HG03139 (cell line): ENCODE results near the gene ZNF236.
"Not testable (repeated sequence)": the region's sequence is repeated elsewhere in the genome, so short reads cannot be mapped to it uniquely, and the experiment has no call there.

Experiments used
- ATAC-seq: cut with Tn5 transposase; IDR thresholded peaks from one replicate; pipeline ENCODE4 v1.9.1; 2021; ENCODE audit not compliant: unreplicated experiment

Gene ZNF236

DNA sequence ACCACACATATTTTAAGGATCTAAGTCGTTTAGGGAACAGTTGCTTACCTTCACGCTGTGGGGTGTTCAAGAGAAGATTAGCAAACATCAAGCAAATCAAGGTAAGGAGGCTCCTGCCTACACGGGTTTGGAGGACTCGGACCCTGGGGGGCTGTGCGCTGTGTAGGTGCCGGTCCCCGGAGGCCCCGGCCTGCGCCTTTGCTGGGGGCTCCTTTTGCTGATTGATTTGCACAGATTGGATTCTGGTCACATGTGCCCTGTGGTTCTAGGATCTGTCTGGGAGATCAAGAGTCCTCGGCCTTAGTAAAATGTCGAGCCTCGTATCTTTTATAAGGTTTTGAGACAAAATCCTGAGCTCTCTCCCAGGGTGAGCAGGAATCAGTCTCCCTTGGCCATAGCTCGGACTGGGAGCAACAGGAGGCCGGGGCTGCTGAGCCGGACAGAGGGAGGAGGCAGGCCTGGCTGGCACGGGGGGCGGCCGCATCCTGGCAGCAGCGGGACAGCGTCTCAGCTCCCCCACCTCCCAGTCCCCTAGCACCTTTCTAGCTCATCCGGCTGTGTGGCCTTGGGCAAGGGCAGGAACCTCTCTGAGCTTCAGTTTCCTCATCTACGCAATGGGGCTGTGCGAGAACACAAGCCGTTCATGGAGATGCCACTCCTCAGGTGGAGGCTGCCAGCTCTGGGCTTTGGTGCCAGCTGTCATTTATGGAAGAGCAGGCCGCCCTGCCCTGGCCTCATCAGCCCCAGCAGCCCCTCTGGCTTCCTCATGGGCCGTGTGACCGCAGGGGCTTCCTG is 163.0 kb downstream of the ZNF236 start:
- ATAC-seq: no peak

GRCh38 chr18:76985951-76986236 is 163.5 kb downstream of the ZNF236 start:
- ATAC-seq: no peak

GRCh38 chr18:76986406-76986805 is 164.0 kb downstream of the ZNF236 start:
- ATAC-seq: no peak

DNA sequence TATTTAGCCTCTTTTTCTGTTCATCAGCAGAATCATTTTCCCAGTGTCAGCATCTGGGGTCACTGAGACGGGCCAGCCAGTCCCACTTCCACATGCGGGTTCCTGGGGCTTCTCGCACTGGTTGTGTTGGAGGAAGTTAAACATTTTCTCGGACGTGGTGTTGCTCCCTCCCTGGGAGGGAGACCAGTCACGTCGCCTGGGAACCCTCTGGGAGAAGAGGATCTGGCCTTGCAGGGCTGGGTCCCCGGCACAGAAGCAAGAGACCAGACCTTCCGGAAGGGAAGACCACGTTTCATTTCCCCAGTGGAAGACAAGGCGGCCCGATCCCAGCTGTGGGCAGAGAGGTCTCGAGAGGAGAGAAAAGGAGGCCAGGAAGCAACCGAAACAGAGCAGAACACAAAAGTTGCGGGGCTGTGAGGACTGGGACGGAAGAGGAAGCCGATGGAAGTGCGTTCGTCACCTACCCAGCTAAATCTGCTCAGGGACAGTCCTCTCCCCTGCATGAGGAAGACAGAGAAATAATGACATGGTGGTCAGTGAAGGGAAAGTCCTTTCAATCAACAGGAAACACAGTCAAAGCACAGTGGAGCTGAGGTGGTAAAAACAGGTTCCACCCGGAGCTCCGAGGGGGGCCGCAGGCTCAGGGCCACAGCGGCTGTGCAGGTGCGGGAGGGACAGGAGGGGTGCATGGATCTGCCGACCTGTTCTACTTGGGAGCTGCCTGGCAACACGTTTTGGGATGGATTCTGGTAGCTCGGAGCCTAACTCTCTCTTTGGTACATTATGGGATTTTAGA is 165.9 kb downstream of the ZNF236 start:
- no peak for ATAC-seq

GRCh38 chr18:76988827-76989646 is 166.7 kb downstream of the ZNF236 start:
- ATAC-seq: no peak

DNA sequence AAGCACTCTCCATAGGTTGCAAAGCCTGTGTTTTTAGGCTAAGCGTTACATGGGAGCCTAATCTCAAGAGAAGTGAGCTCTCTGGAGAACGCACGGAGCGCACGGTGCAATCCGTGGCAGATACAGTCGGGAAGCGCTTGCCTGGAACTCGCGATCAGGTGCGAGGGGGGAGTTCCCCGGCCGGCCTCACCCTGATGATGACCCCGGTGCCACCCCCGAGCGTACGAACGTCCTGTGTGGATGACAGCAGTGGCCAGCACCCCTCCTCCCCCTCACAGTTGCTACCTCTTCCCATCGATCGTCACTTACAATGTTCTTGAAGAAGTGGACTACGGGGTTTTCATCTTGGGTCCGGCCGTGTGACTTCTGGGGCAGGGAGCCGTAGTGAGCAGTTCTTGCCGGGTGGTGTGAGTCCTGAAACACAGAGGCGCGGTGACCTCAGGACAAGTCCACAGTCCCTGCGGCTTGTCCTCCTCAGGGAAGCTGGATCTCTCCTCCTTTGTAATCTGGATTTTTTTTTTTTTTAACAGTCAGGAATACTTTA is 167.4 kb downstream of the ZNF236 start:
- ATAC-seq: no peak

DNA sequence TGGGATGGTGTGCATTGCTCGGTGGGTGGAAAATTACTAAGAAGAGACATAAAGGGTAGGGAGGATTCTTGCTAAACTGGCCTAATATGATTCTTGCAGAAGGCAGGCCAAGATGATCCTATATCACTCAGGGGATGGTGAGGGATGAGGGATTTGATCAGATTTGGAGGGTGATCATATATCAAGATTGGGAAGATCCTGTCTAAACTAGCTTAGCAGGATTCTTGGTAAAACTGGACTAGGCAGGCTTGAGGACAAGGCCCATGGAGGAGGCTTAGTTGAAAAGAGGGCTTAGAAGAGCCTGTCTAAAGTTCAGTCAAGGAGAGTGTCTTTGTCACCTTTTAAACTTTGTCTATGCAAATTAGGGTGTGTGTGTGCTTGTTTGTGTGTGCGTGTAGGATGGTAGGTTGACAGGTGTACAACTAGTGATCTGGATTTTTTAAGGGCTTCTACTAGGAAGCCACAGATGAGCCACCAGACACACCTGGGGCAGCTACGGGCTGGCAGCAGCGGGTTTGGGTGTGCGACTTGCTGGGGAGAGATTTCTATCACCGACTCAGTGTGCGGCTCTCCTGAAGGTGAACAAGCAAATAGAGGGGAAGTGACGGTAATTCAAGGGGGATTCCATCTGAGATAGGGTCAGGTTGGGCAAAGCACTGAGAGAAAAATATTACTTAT is 168.1 kb downstream of the ZNF236 start:
- ATAC-seq: not testable (repeated sequence)

GRCh38 chr18:76991021-76991688 is 168.8 kb downstream of the ZNF236 start:
- no peak for ATAC-seq

GRCh38 chr18:76992226-76993084 is 170.1 kb downstream of the ZNF236 start:
- no peak for ATAC-seq

- ATAC-seq: no peak
Observed at GRCh38 chr18:76993085-76993382, 170.7 kb downstream of the ZNF236 start.

GRCh38 chr18:76993573-76993972 is 171.2 kb downstream of the ZNF236 start:
- no peak for ATAC-seq

DNA sequence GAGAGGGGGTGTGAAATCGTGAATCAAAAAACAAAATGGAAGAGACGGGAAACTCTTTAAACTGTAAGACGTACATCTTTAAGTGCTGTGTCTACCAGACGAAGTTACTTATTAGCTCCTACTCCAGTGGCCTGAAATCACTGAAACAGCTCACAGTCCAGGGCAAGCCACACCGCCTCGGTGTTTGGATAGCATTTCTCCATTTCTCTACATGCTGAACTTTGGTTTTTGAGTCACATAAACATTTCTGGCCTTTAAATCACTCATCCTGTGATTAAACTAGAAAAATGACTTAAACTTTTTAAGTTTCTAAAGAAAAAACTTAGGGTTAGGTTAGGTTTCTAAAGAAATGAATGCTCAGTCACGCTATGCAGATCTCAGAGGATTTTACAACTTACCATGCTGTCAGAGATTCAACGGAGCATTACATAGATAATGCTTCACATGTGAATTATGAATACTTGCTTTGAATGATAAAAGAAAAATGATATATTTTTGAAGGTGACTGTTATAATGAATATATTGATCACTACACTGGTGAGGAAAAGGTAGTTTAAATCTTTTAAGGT is 171.8 kb downstream of the ZNF236 start:
- ATAC-seq: no peak

DNA sequence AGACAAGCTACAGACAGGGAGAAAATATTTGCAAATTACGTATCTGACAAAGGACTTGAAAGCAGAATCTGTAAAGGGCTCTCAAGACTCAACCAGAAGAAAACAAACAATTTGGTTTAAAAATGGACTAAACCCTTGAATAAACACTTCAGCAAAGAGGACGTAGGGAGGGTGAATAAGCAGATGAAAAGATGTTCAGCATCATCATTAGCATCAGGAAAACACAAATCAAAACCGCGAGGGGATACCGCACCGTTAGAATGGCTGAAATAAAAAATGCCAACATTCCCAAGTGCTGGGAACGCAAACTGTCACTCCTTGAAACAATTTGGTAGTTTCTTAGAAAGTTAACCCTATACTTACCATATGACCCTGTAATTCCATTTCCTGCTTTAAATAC is 173.5 kb downstream of the ZNF236 start:
- ATAC-seq: no peak

DNA sequence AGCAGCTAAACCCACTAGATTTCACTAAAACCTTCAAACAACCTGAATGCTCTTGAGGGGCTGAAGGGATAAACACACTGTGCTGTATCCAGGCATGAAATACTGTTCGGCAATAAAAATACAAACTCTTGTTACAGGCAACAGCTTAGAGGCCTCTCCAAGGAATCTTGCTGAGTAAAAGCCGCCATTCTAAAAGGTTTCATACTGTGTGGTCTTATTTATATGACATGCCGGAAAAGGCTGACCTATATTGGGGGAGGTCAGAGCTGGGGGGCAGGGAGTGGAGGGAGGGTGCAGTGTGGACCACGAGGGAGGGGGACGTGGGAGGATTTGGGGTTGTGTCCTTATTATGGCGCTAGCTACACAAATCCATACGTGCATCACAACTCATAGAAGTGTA is 174.1 kb downstream of the ZNF236 start:
- no peak for ATAC-seq

GRCh38 chr18:76997951-76998808 is 175.8 kb downstream of the ZNF236 start:
- ATAC-seq: no peak

GRCh38 chr18:76999077-76999476 is 176.7 kb downstream of the ZNF236 start:
- ATAC-seq: no peak

GRCh38 chr18:77000527-77000926 is 178.2 kb downstream of the ZNF236 start:
- no peak for ATAC-seq

- ATAC-seq: no peak
Observed at GRCh38 chr18:77001041-77001440, 178.7 kb downstream of the ZNF236 start.
